SIG-M5 treated with dmso at 0.1 percent for 504 hours (cell line): Measurements from ENCODE around the gene KRTAP4-8.
"Not testable (repeated sequence)": the region's sequence is repeated elsewhere in the genome, so short reads cannot be mapped to it uniquely, and the experiment has no call there.

Source experiments
- DNase-seq: peaks from one replicate; lab custom pipeline; 2025; ENCODE audit not compliant: unreplicated experiment; lab: John Stamatoyannopoulos, UW

KRTAP4-8 gene

GRCh38 chr17:41108728-41109386 lies 10.9 kb upstream of the KRTAP4-8 start:
- not testable (repeated sequence) for DNase-seq

GRCh38 chr17:41107941-41108450 lies 10.1 kb upstream of the KRTAP4-8 start:
- DNase-seq, result no peak

- not testable (repeated sequence) for DNase-seq
Observed at GRCh38 chr17:41105347-41105746, 7.4 kb upstream of the KRTAP4-8 start, which contains the start of gene KRTAP4-9. KRTAP4-9 (plus strand) TSS chr17:41105389; CDS start chr17:41105389, 0 bp downstream.

GRCh38 chr17:41104386-41105038 lies 6.6 kb upstream of the KRTAP4-8 start:
- DNase-seq, result not testable (repeated sequence)

- DNase-seq, result no peak
Observed at GRCh38 chr17:41103896-41104295, 6.0 kb upstream of the KRTAP4-8 start.

- DNase-seq, result no peak
Observed at GRCh38 chr17:41101586-41102259, 3.8 kb upstream of the KRTAP4-8 start, which contains the start of gene KRTAP4-16. KRTAP4-16 (minus strand) TSS chr17:41102209; CDS start chr17:41102209, 0 bp downstream.

- DNase-seq, result not testable (repeated sequence)
Observed at GRCh38 chr17:41099682-41100480, 1.9 kb upstream of the KRTAP4-8 start.

- no peak for DNase-seq
Observed at GRCh38 chr17:41098481-41098880, 539 bp upstream of the KRTAP4-8 start.

GRCh38 chr17:41096055-41096454 lies 1.9 kb downstream of the KRTAP4-8 start:
- DNase-seq, result no peak

- DNase-seq, result not testable (repeated sequence)
Observed at GRCh38 chr17:41088760-41089352, 9.1 kb downstream of the KRTAP4-8 start.

- DNase-seq, result not testable (repeated sequence)
Observed at GRCh38 chr17:41084100-41084856, 13.7 kb downstream of the KRTAP4-8 start, which contains the start of gene KRTAP4-7. KRTAP4-7 (plus strand) TSS chr17:41084150; CDS start chr17:41084207, 57 bp downstream.

GRCh38 chr17:41083427-41083826 lies 14.5 kb downstream of the KRTAP4-8 start:
- not testable (repeated sequence) for DNase-seq

GRCh38 chr17:41082626-41083025 lies 15.3 kb downstream of the KRTAP4-8 start:
- no peak for DNase-seq

- DNase-seq, result no peak
Observed at GRCh38 chr17:41076788-41077187, 21.2 kb downstream of the KRTAP4-8 start.

GRCh38 chr17:41073676-41074075 lies 24.3 kb downstream of the KRTAP4-8 start:
- DNase-seq, result no peak

GRCh38 chr17:41071606-41072360 lies 26.2 kb downstream of the KRTAP4-8 start:
- DNase-seq, result no peak

- DNase-seq, result no peak
Observed at GRCh38 chr17:41069031-41069430, 28.9 kb downstream of the KRTAP4-8 start.

- no peak for DNase-seq
Observed at GRCh38 chr17:41067281-41067680, 30.7 kb downstream of the KRTAP4-8 start.
